Epithelial cell of prostate (primary cell): ENCODE measurements around the gene FOXK2.
"Not testable (repeated sequence)": the region's sequence is repeated elsewhere in the genome, so short reads cannot be mapped to it uniquely, and the experiment has no call there.

Experiments
- DNase-seq: peaks from one replicate; pipeline ENCODE4 v3.0.0-alpha.2; 2011; ENCODE audit warnings: low read depth, low spot score
- H3K27ac ChIP-seq: fragments of 450-650 bp; 2 replicates; pipeline ENCODE4 v1.5.1; 2017; ENCODE audit warnings: mild to moderate bottlenecking

FOXK2 gene

DNA sequence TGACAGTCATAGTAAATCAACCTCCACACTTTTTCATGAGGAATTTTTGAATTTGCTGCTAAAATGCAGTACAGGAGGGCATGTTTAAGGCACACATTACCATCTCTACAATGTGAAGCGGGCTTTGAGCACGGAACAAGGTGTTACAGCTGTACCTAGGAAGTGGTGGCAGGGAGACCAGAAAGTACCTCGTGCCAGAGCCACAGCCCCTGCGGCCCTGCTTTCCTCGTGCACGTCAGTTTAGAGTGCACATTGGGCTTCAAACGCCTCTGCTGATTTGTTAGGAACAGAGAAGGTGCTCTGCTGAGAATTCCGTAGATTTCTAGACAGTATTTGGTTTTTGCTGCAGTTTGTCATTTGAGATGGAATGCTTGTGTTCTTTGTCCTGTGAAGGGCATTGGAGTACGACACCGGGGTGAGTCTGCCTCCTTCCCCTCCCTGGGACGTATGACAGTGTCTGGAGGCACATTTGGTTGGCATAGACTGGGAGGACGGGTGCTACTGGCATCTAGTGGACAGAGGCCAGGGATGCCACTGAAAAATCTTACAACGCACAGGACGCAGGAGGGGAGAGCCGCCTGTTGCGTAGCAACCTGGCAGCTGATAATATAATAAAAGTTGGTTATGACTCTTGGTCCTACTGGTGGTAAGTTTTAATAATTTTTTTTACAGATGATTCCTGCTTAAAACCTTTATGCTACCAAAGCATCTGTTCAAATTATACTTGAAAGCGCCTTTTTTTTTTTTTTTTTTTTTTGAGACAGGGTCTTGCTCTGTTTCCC, 9.1 kb downstream of the FOXK2 start:
- H3K27ac ChIP-seq = peak overlapping the region; percentile 92

GRCh38 chr17:82529914-82530300, 10.4 kb downstream of the FOXK2 start:
- DNase-seq = no peak
- H3K27ac ChIP-seq = peak overlapping the region; percentile 92

More for the DNA sequence above, 9.1 kb downstream of the FOXK2 start:
- DNase-seq = no peak

DNA sequence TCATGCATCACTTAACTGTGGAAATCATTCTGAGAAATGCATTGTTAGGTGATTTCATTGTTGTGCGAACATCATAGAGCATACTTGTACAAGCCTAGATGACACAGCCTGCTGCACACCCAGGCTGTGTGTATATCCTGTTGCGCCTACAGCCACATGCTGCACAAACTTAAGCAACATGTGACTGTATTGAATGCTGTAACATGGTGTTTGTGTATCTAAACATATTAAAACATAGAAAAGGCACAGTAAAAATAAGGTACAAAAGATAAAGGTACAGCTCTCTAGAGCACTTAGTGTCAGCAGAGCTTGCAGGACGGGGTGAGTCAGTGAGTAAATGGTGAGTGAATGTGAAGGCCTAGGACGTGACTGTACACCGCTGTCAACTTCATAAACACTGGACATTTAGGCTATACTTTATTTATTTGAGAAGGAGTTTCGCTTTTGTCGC, 11.9 kb downstream of the FOXK2 start:
- no peak for DNase-seq
- peak overlapping the region; percentile 92 for H3K27ac ChIP-seq

DNA sequence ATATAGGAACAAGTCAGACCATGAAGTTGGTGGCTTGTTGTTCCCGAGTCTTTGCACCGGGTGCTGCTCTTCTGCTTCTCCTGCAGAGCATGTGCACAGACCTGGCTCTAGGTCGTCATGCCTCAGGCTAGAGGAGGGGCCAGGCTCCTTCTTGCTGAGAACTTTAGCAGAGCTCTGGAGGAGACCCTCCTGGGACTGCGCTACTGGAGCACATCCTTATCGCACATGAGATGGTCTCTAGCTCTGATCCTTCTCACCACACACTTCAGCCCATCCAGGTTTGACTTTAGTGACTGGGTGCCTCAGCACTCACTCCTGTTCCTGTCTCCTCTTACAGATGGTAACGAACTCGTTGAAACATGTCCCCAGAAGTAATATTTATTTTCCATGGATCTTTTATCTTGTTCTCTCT, 14.9 kb downstream of the FOXK2 start:
- peak overlapping the region; percentile 72 for H3K27ac ChIP-seq
- DNase-seq = no peak

GRCh38 chr17:82536512-82537201, 17.1 kb downstream of the FOXK2 start:
- DNase-seq = no peak
- H3K27ac ChIP-seq = peak overlapping the region; percentile 72

- DNase-seq = not testable (repeated sequence)
- H3K27ac ChIP-seq = peak overlapping the region; percentile 72
Observed at GRCh38 chr17:82537228-82537627, 17.7 kb downstream of the FOXK2 start.

- not testable (repeated sequence) for H3K27ac ChIP-seq, DNase-seq
Observed at GRCh38 chr17:82539076-82539475, 19.5 kb downstream of the FOXK2 start.

DNA sequence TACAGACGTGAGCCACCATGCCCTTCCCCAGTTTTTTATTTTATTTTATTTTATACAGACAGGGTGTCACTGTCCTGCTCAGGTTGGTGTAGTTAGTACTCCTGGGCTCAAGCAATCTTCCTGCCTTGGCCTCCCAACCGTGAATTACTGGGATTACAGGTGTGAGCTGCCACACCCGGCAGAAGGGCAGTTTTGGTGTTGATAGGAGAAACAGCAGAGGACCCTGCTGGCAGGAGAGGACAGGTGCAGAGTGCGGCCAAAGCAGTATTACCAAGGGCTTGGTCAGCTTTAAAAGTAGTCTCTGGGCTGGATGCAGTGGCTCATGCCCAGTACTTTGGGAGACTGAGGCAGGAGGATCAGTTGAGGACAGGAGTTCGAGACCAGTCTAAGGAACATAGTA, 22.9 kb downstream of the FOXK2 start:
- no peak for DNase-seq
- no peak overlapping the region for H3K27ac ChIP-seq

DNA sequence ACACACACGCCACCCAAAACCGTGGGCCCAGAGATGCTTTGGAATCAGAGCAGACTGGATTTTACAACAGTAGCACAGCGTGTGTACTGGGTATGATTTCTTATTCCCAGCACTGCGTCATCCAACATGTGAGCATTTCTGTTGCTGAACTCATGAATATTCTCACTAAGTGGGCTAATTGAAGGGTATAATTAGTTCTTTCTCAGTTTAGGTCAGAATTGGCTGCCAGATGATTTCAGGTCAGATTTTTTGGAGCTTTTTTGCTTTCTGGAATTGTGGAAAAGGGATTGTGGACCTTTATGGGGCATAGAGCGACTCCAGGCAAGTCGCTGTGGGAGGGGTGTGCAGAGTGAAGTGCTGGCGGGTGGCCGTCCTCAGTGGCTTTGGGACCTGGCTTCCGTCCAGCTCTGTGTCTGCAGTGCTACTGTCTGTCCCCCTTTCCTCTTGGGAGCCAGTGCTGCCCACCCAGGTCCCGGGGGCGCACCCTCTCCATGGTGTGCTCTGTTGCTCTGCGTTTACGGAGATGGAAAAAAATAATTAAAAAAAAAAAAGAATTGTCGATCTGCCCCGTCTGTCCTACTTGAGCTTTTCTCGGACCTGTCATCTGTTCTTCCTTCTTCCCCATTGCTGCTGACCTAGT, 25.0 kb downstream of the FOXK2 start:
- H3K27ac ChIP-seq = no peak overlapping the region
- no peak for DNase-seq

DNA sequence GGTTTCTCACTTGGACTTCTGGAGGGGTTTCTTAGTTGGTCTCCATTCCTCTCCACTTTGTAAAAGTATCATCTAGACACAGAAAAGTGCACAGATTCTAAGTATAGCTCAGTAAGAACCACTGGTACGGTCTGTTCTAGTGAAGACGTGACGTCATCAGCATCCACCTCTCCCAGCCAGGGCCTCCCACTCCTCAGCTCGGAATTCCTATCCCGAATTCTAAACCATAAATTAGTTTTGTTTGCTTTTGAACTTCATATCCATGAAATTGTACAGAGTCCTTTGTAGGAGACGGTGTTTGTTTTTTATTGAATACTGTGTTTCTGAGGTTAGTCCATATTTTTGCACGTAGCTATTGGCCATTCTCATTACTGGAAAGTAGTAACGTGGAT, 25.5 kb downstream of the FOXK2 start:
- DNase-seq = no peak
- no peak overlapping the region for H3K27ac ChIP-seq

- no peak for DNase-seq
- no peak overlapping the region for H3K27ac ChIP-seq
Observed at GRCh38 chr17:82547981-82548380, 28.4 kb downstream of the FOXK2 start.

- no peak overlapping the region for H3K27ac ChIP-seq
- no peak for DNase-seq
Observed at GRCh38 chr17:82548681-82549303, 29.3 kb downstream of the FOXK2 start.

DNA sequence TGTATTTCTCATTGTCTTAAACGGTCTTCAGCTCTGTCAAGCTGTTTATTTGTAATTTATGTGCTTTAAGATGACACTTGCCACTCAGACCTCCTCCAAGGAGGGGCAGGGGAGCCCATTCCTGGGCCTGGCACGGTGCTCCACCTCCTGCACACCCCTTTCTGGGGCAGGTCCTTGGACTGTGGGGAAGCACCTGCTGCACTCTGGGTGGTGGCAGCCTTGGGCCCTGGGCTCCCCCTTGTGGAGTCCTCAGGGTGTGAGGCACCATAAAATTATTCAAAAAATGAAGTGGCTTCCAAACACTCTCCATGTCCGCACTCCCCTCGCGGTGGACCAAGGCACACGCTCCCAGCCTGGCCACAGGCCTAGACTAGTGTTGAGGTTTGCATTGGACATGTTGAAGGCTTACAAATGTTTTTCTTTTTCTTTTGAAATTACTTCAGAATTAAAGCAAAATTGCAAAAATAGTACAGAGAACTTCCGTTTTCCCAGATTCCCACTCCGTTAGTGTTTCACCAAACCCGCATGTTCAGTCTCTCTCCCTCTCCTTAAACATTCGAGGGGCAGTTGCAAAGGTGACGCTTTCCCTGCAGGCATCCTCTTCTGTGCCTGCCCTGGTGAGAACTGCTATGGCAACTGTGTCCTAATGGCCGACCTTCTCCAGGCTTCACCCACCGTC, 32.4 kb downstream of the FOXK2 start:
- no peak for DNase-seq
- H3K27ac ChIP-seq = no peak overlapping the region

GRCh38 chr17:82552580-82552979, 33.0 kb downstream of the FOXK2 start:
- no peak for DNase-seq
- no peak overlapping the region for H3K27ac ChIP-seq

DNA sequence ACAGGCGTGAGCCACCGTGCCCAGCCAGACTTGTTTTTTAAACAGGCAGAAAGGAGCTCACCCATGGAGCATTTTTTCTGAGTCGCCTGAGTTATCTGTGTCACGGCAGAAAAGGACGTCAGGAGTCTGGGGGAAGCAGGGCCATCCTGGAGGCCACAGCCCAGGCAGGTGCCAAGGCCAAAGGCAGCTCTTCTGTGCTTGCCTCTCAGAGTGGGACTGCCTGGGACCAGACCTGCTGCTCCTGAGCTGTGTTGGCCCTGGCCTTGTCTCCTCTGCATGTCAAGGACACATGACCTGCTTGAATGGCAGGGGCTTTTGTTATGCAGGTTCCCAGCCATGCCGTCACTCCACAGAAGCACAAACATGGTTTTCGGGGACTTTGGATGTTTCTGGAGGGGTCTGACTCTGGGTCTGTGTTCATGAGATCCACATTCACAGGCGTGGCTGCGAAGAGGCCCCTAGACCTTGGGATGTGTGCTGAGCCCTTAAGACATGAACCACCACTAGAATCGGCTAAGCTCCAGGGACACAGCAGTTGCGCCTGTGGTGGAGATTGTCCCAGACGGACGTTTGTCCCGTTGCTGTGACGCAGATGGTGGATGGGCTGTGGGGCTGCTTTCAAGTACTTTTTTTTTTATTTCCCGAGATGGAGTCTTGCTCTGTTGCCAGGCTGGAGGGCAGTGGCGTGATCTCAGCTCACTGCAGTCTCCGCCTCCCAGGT, 33.8 kb downstream of the FOXK2 start:
- H3K27ac ChIP-seq = no peak overlapping the region

DNA sequence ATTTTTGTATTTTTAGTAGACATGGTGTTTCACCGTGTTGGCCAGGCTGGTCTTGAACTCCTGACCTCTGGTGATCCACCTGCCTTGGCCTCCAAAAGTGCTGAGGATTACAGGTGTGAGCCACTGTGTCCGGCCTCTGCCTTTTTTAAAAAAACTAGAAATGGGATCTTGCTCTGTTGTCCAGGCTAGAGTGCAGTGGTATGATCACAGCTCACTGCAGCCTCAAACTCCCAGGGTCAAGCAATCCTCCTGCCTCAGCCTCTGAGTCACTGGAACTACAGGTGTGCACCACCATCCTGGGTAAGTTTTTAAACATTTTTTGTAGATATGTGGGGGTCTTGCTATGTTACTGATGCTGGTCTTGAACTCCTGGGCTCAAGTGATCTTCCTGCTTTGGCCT, 38.0 kb downstream of the FOXK2 start:
- not testable (repeated sequence) for DNase-seq, H3K27ac ChIP-seq

More for the DNA sequence above, 33.8 kb downstream of the FOXK2 start:
- no peak for DNase-seq

DNA sequence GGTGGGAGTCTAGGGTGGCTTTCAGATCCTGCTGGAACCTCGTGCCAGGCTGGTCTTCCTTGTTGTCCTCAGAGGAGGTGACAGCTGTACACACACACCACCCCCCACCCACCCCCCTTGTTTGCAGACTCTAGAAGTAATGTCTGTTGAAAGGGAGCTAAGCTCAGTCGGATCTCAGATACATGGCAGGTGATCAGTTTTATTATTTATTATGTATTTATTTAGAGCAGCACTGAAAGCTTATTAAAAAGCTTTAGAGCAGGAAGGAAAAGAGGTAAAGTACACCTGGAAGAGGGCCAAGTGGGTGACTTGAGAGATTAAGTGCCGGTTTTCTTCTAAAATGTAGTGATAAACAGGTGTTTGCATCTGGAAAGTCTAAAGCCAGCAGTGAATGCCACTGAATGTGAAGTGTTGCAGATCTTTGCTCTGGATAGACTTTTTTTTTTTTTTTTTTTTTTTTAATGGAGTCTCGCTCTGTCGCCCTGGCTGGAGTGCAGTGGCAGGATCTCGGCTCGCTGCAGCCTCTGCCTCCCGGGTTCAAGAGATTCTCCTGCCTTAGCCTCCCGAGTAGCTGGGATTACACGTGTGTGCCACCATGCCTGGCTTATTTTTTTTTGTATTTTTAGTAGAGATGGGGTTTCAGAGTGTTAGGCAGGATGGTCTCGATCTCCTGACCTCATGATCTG, 40.2 kb downstream of the FOXK2 start:
- H3K27ac ChIP-seq = no peak overlapping the region
- DNase-seq = no peak

GRCh38 chr17:82560252-82560642, 40.7 kb downstream of the FOXK2 start:
- DNase-seq = no peak
- no peak overlapping the region for H3K27ac ChIP-seq
